CD14-positive monocyte (primary cell): Measurements from ENCODE around the gene SYNPO2L. TPM values are rescaled to one million over a fixed set of nuclear protein-coding genes. Genes with fewer than 3 reads are reported as not detected.
"Not testable (repeated sequence)": the region's sequence is repeated elsewhere in the genome, so short reads cannot be mapped to it uniquely, and the experiment has no call there.

Experiments
- DNase-seq, 3 donors: peaks; one replicate each; pipeline ENCODE4 v3.0.0-alpha.2; 2011 to 2022
- H2AFZ ChIP-seq: 2 replicates; pipeline ENCODE4 v1.6.0; 2012; ENCODE audit warnings: mild to moderate bottlenecking, low read depth, low read length, inconsistent platforms; ENCODE audit not compliant: insufficient read depth, poor library complexity, severe bottlenecking
- H3K27ac ChIP-seq, 2 donors: 1 replicate in 1 of 2; 2 replicates in 1 of 2; pipeline ENCODE4 v1.5.1; 2012 to 2013; ENCODE audit warnings: low read length in 2 of 2, control low read depth in 1 of 2, inconsistent platforms in 1 of 2, low read depth in 1 of 2, mild to moderate bottlenecking in 1 of 2
- H3K27me3 ChIP-seq, 2 donors: one replicate each; pipeline versions ENCODE4 v1.6.0 to v1.6.1; 2011 to 2013; ENCODE audit warnings: low read length in 2 of 2; ENCODE audit not compliant: control insufficient read depth in 2 of 2, insufficient read depth in 2 of 2
- H3K36me3 ChIP-seq, 2 donors: replicated peaks in 1 of 2; 1 replicate in 1 of 2; 2 replicates in 1 of 2; pipeline versions ENCODE4 v1.5.1 to v1.6.1; 2012 to 2013; ENCODE audit warnings: low read length in 2 of 2, control low read depth in 1 of 2, inconsistent platforms in 1 of 2, mild to moderate bottlenecking in 1 of 2; ENCODE audit not compliant: insufficient read depth in 2 of 2, control insufficient read depth in 1 of 2
- H3K4me1 ChIP-seq, 2 donors: 1 replicate in 1 of 2; 2 replicates in 1 of 2; pipeline versions ENCODE4 v1.5.1 to v1.6.1; 2012 to 2013; ENCODE audit warnings: low read length in 2 of 2, control low read depth in 1 of 2, inconsistent platforms in 1 of 2, mild to moderate bottlenecking in 1 of 2, moderate library complexity in 1 of 2; ENCODE audit not compliant: insufficient read depth in 2 of 2, control insufficient read depth in 1 of 2
- H3K4me2 ChIP-seq: replicated peaks from 2 replicates; pipeline ENCODE3; 2012; ENCODE audit warnings: low read length, moderate library complexity, mild to moderate bottlenecking; ENCODE audit not compliant: poor library complexity, severe bottlenecking; ENCODE audit errors: extremely low read depth
- H3K4me3 ChIP-seq, 3 experiments: fragments of 200-600 bp in 1 of 3; sonication (generic) in 1 of 3; replicated peaks in 1 of 3; 1 replicate in 2 of 3; 2 replicates in 1 of 3; pipeline ENCODE4 v1.5.1; 2011 to 2013; ENCODE audit warnings: low read length in 3 of 3, mild to moderate bottlenecking in 3 of 3, control low read depth in 2 of 3, low read depth in 2 of 3, inconsistent platforms in 1 of 3, moderate library complexity in 1 of 3
- H3K79me2 ChIP-seq: 2 replicates; pipeline ENCODE4 v1.6.0; 2012; ENCODE audit warnings: mild to moderate bottlenecking, control low read depth, inconsistent platforms, low read length, moderate library complexity; ENCODE audit not compliant: insufficient read depth
- H3K9ac ChIP-seq: 2 replicates; pipeline ENCODE4 v1.6.0; 2017; ENCODE audit warnings: low read length, mild to moderate bottlenecking; ENCODE audit not compliant: insufficient read depth, poor library complexity, severe bottlenecking
- H3K9me3 ChIP-seq, 2 donors: replicated peaks in 1 of 2; 1 replicate in 1 of 2; 2 replicates in 1 of 2; pipeline versions ENCODE4 v1.5.1 to v1.6.1; 2012 to 2013; ENCODE audit warnings: low read length in 2 of 2, control low read depth in 1 of 2; ENCODE audit not compliant: control insufficient read depth in 1 of 2, insufficient read depth in 1 of 2
- H4K20me1 ChIP-seq: 2 replicates; pipeline ENCODE4 v1.6.0; 2012; ENCODE audit warnings: mild to moderate bottlenecking, low read length, control low read depth, moderate library complexity; ENCODE audit not compliant: insufficient read depth
- H3K27ac Mint-ChIP-seq, 7 donors: one replicate each; pipeline ENCODE4 v1.8.0; 2020; ENCODE audit warnings: mild to moderate bottlenecking in 7 of 7, mixed read lengths in 7 of 7, moderate library complexity in 6 of 7, inconsistent platforms in 2 of 7
- H3K27me3 Mint-ChIP-seq, 3 donors: one replicate each; pipeline ENCODE4 v1.8.0; 2021 to 2022; ENCODE audit warnings: low read depth in 3 of 3, mild to moderate bottlenecking in 3 of 3, mixed read lengths in 3 of 3, moderate library complexity in 3 of 3, inconsistent platforms in 1 of 3
- H3K36me3 Mint-ChIP-seq, 2 donors: one replicate each; pipeline ENCODE4 v1.8.0; 2020; ENCODE audit warnings: mixed read lengths in 2 of 2, inconsistent platforms in 1 of 2, mild to moderate bottlenecking in 1 of 2
- H3K4me1 Mint-ChIP-seq: one replicate; pipeline ENCODE4 v1.8.0; 2020; ENCODE audit warnings: mild to moderate bottlenecking, mixed read lengths
- H3K4me3 Mint-ChIP-seq, 2 donors: one replicate each; pipeline ENCODE4 v1.8.0; 2020; ENCODE audit warnings: mild to moderate bottlenecking in 2 of 2, mixed read lengths in 2 of 2, moderate library complexity in 1 of 2
- H3K9me3 Mint-ChIP-seq, 7 donors: one replicate each; pipeline ENCODE4 v1.8.0; 2020 to 2022; ENCODE audit warnings: mixed read lengths in 7 of 7, mild to moderate bottlenecking in 6 of 7, moderate library complexity in 6 of 7, inconsistent platforms in 2 of 7
- WGBS: methylation state at CpG from one replicate; pipeline ENCODE4 v1.1.5; 2013; ENCODE audit warnings: missing lambda C conversion rate; ENCODE audit not compliant: insufficient coverage; 5-methylcytosine and 5-hydroxymethylcytosine counted together
- intact Hi-C, 2 donors: fragments of 100-400 bp; cut with micrococcal nuclease; formaldehyde crosslinking; loops; one replicate each; pipeline versions ENCODE4 v1.15.0 to v1.15.1; 2023
- polyA plus RNA-seq, 3 donors: library from polyadenylated mRNA; depleted of rRNA in 1 of 3; unstranded in 2 of 3; stranded (reverse) in 1 of 3; fragments of 300-500 nt in 2 of 3; fragments of >200 nt in 1 of 3; fragmentation: Illumina TruSeq in 2 of 3; gene quantifications; 1 replicate in 2 of 3; 2 replicates in 1 of 3; pipeline ENCODE4 v1.2.3, GENCODE V29; 2012 to 2021

SYNPO2L gene
- polyA plus RNA-seq, 3 donors, result not detected

DNA sequence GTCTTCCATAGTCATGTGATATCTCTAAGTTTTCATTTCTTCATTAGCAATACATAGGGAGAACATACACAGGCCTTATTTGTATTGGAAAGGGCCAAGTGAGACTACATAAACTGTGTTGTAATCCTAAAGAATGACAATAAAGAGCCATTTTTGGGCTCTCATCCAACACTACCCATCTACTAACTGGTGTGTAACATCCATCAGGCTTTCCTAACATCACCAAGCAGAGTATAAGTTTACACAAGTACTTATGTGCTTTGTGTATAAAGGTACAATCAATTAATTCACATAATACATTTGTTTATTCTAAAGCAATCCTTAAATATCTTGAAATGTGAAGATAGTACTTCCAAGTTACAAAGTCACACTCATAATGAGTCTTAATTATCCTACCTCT lies 39.5 kb upstream of the SYNPO2L start:
- not testable (repeated sequence) for H3K9me3 ChIP-seq, H3K27me3 ChIP-seq

DNA sequence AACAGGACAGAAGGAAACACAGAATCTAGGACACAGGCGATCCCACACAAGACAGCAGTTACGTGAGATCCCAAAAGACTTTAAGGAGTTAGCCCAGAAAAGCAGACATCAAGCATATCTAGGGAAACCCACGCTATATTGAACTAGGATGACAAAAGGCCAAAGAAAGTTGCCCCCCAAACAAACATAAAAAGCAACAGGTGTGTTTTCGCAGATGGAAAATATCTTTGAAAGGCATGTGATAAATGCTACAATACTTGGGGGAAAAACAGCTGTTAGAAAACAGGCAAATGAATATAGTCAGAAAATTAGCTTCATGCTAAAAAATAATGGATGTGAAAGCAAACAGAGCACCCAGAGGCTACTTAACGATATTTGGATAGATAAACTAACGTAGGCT lies 34.9 kb upstream of the SYNPO2L start:
- H3K4me1 ChIP-seq, H3K4me3 Mint-ChIP-seq, H3K9ac ChIP-seq, H3K36me3 ChIP-seq, H3K4me3 ChIP-seq, H3K9me3 Mint-ChIP-seq, H3K4me1 Mint-ChIP-seq, H3K27ac ChIP-seq, DNase-seq, H3K27ac Mint-ChIP-seq, H3K9me3 ChIP-seq, H4K20me1 ChIP-seq, H3K79me2 ChIP-seq, H2AFZ ChIP-seq, H3K27me3 Mint-ChIP-seq, intact Hi-C loops, H3K27me3 ChIP-seq, H3K4me2 ChIP-seq: not testable (repeated sequence)
- 90% methylated on average over 2 of the region's 6 CpGs for WGBS
- peaks cover 25 to 29% of the 10 kb centered on the region in 2 donors for H3K36me3 Mint-ChIP-seq

More for the DNA sequence above, 39.5 kb upstream of the SYNPO2L start:
- H3K9me3 Mint-ChIP-seq, H3K4me3 Mint-ChIP-seq, H2AFZ ChIP-seq, H3K4me1 ChIP-seq, H3K27ac ChIP-seq, DNase-seq, H3K4me3 ChIP-seq, H3K27me3 Mint-ChIP-seq, H3K36me3 ChIP-seq, H4K20me1 ChIP-seq, intact Hi-C loops, H3K79me2 ChIP-seq, H3K4me1 Mint-ChIP-seq, H3K27ac Mint-ChIP-seq, H3K9ac ChIP-seq, H3K4me2 ChIP-seq: not testable (repeated sequence)
- H3K36me3 Mint-ChIP-seq, result peaks cover 25 to 32% of the 10 kb centered on the region in 2 donors

DNA sequence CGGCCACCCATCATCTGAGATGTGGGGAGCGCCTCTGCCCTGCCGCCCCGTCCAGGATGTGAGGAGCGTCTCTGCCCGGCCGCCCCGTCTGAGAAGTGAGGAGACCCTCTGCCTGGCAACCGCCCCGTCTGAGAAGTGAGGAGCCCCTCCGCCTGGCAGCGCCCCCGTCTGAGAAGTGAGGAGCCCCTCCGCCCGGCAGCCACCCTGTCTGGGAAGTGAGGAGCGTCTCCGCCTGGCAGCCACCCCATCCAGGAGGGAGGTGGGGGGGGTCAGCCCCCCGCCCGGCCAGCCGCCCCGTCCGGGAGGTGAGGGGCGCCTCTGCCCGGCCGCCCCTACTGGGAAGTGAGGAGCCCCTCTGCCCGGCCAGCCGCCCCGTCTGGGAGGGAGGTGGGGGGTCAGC lies 33.8 kb upstream of the SYNPO2L start:
- H3K9ac ChIP-seq, H3K36me3 ChIP-seq, H3K27me3 Mint-ChIP-seq, H3K9me3 Mint-ChIP-seq, H3K4me3 ChIP-seq, DNase-seq, H4K20me1 ChIP-seq, H3K27ac Mint-ChIP-seq, H3K4me3 Mint-ChIP-seq, H3K27me3 ChIP-seq, H3K4me1 ChIP-seq, H3K79me2 ChIP-seq, intact Hi-C loops, H3K27ac ChIP-seq, H3K9me3 ChIP-seq, H3K4me1 Mint-ChIP-seq, H3K4me2 ChIP-seq, H2AFZ ChIP-seq: not testable (repeated sequence)
- WGBS, result 100% methylated on average over 2 of the region's 28 CpGs
- peaks cover 27 to 33% of the 10 kb centered on the region in 2 donors for H3K36me3 Mint-ChIP-seq

DNA sequence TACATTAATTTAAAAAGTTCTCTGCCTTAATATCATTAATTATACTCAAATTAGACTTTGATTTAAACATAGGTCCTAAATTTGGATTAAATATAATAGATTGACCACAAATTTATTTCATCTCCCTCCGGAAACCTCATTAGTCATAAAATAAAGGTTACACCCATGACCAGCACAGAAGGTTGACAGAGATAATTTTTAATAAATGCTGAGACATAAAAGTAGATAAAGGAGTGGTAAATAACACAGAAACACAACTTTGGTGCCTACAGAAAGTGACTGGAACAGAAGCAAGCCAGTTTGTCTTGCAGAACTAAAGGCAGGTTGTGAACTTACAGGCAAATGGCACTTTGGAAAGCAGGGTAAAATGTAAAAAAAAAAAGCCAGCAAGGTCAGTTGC lies 31.8 kb upstream of the SYNPO2L start:
- WGBS, result no CpG with 5 or more reads among the region's 1 CpG
- H3K9me3 ChIP-seq, H3K27me3 Mint-ChIP-seq, H3K27ac ChIP-seq, DNase-seq, H3K79me2 ChIP-seq, H3K4me3 ChIP-seq, H3K27me3 ChIP-seq, H3K27ac Mint-ChIP-seq, H3K4me1 ChIP-seq, H3K4me1 Mint-ChIP-seq, H3K4me3 Mint-ChIP-seq, H3K36me3 ChIP-seq, intact Hi-C loops, H3K9me3 Mint-ChIP-seq, H4K20me1 ChIP-seq, H2AFZ ChIP-seq, H3K9ac ChIP-seq, H3K4me2 ChIP-seq: not testable (repeated sequence)
- H3K36me3 Mint-ChIP-seq, result peaks cover 23 to 31% of the 10 kb centered on the region in 2 donors
